Retinal pigment epithelial cell (primary cell): ENCODE measurements around the gene SEMA6A.

Experiments
- DNase-seq: peaks from one replicate; pipeline ENCODE4 v3.0.0-alpha.2; 2010; ENCODE audit warnings: low read depth
- H3K4me3 ChIP-seq: 2 replicates; pipeline ENCODE4 v1.5.1; 2011; ENCODE audit warnings: mild to moderate bottlenecking, low read length, control low read depth, moderate library complexity
- TF ChIP-seq, protein P1 (sequence below): conservative IDR thresholded peaks from 2 replicates; pipeline ENCODE4 v1.5.1; 2011; ENCODE audit warnings: low read depth, low read length, control low read depth, inconsistent platforms

SEMA6A gene

GRCh38 chr5:116509483-116510244 is 65.0 kb downstream of the SEMA6A start:
- no peak for DNase-seq
- no peak overlapping the region for H3K4me3 ChIP-seq
- TF ChIP-seq, protein P1, sequence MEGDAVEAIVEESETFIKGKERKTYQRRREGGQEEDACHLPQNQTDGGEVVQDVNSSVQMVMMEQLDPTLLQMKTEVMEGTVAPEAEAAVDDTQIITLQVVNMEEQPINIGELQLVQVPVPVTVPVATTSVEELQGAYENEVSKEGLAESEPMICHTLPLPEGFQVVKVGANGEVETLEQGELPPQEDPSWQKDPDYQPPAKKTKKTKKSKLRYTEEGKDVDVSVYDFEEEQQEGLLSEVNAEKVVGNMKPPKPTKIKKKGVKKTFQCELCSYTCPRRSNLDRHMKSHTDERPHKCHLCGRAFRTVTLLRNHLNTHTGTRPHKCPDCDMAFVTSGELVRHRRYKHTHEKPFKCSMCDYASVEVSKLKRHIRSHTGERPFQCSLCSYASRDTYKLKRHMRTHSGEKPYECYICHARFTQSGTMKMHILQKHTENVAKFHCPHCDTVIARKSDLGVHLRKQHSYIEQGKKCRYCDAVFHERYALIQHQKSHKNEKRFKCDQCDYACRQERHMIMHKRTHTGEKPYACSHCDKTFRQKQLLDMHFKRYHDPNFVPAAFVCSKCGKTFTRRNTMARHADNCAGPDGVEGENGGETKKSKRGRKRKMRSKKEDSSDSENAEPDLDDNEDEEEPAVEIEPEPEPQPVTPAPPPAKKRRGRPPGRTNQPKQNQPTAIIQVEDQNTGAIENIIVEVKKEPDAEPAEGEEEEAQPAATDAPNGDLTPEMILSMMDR, result no peak

- no peak for DNase-seq
- no peak overlapping the region for H3K4me3 ChIP-seq
- TF ChIP-seq, protein P1, result no peak
These were observed 65.8 kb downstream of the SEMA6A start for GRCh38 chr5:116508835-116509234.

GRCh38 chr5:116507941-116508655 is 66.5 kb downstream of the SEMA6A start:
- TF ChIP-seq, protein P1, result no peak
- no peak overlapping the region for H3K4me3 ChIP-seq
- DNase-seq, result no peak

DNA sequence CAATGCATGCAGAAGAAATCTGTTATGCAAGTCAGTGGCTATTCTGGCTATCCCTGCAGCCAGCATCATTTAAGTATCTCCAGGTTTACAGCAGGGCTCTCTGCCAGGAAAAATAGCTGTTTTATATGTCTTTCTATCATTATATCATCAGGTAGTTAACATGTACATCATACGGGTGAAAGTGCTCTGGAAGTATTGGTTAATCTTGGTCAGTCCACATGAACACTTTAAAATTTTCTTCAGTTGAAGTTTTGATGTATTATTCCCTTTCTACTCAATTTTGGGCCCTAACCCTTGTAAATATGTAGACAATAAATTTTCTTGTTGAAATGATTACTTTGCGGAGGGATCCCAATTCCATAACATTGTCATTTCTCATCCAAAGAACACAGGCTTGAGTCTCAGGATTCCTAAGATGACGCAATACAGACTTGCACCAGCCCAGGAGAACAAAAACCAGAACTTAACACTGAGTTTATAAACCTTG is 67.5 kb downstream of the SEMA6A start:
- DNase-seq, result no peak
- TF ChIP-seq, protein P1, result no peak
- H3K4me3 ChIP-seq, result no peak overlapping the region

DNA sequence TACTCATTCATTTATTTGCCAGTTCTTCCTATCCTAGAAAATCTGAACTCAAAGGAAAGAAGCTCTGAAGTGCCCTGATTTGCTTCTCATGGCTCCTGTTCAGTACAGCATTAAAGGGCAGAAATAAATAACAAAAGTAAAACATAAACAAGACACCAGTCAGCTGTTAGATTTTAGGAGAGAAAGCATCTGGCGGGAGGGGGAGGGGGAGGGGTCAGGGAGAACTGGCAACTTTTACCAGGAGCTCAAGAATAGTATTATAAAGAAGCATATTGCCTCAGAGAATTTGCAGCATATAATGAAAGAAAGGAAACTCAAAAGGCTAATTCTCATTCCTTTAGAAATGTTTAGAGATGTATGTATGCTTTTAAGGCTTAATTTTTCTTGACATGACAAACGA is 68.1 kb downstream of the SEMA6A start:
- no peak overlapping the region for H3K4me3 ChIP-seq
- DNase-seq, result no peak
- TF ChIP-seq, protein P1, result no peak

GRCh38 chr5:116504593-116505166 is 69.9 kb downstream of the SEMA6A start:
- TF ChIP-seq, protein P1, result no peak
- H3K4me3 ChIP-seq, result no peak overlapping the region
- no peak for DNase-seq
